HG03196 (cell line): ENCODE data around the gene CLIC4.
"Not testable (repeated sequence)": the region's sequence is repeated elsewhere in the genome, so short reads cannot be mapped to it uniquely, and the experiment has no call there.

Experiments
- ATAC-seq: cut with Tn5 transposase; IDR thresholded peaks from one replicate; pipeline ENCODE4 v1.9.1; 2021; ENCODE audit not compliant: unreplicated experiment

CLIC4 gene

GRCh38 chr1:24872061-24872850, 127.0 kb downstream of the CLIC4 start:
- no peak for ATAC-seq

GRCh38 chr1:24873148-24873547, 127.9 kb downstream of the CLIC4 start:
- no peak for ATAC-seq

- no peak for ATAC-seq
Measured at GRCh38 chr1:24874056-24874455, 128.8 kb downstream of the CLIC4 start.

- no peak for ATAC-seq
Measured at GRCh38 chr1:24874611-24875234, 129.5 kb downstream of the CLIC4 start.

- no peak for ATAC-seq
Measured at GRCh38 chr1:24875257-24875656, 130.0 kb downstream of the CLIC4 start.

GRCh38 chr1:24875991-24876506, 130.8 kb downstream of the CLIC4 start:
- no peak for ATAC-seq

- no peak for ATAC-seq
Measured at GRCh38 chr1:24878045-24878444, 132.8 kb downstream of the CLIC4 start.

- ATAC-seq = no peak
Measured at GRCh38 chr1:24878775-24879742, 133.8 kb downstream of the CLIC4 start.

GRCh38 chr1:24881034-24881433, 135.8 kb downstream of the CLIC4 start:
- no peak for ATAC-seq

- ATAC-seq = no peak
Measured at GRCh38 chr1:24884751-24885150, 139.5 kb downstream of the CLIC4 start.

- ATAC-seq = no peak
Measured at GRCh38 chr1:24886241-24886640, 141.0 kb downstream of the CLIC4 start.

- ATAC-seq = no peak
Measured at GRCh38 chr1:24888061-24888970, 143.1 kb downstream of the CLIC4 start.

GRCh38 chr1:24888971-24889676, 143.9 kb downstream of the CLIC4 start:
- no peak for ATAC-seq

GRCh38 chr1:24890887-24891286, 145.6 kb downstream of the CLIC4 start:
- no peak for ATAC-seq

GRCh38 chr1:24891367-24891766, 146.1 kb downstream of the CLIC4 start:
- ATAC-seq = not testable (repeated sequence)

GRCh38 chr1:24892188-24893153, 147.2 kb downstream of the CLIC4 start:
- no peak for ATAC-seq

GRCh38 chr1:24893431-24893830, 148.2 kb downstream of the CLIC4 start:
- no peak for ATAC-seq
